A549 (cell line): Measurements from ENCODE around the gene SDC3. TPM values are rescaled to one million over a fixed set of nuclear protein-coding genes. Genes with fewer than 3 reads are reported as not detected.

ENCODE experiments used
- ATAC-seq, 2 experiments: fragments of 200-7000 bp in 1 of 2; fragments of >200 bp in 1 of 2; cut with Nextera tagmentation in 1 of 2; cut with Tn5 transposase in 1 of 2; 3 replicates each; pipeline versions ENCODE4 v1.8.0 to v1.9.1; 2018 to 2020; ENCODE audit warnings: mild to moderate bottlenecking in 1 of 2, moderate library complexity in 1 of 2
- CTCF ChIA-PET: fragments of 300-600 bp; sonication (Branson Sonifier 250); formaldehyde crosslinking; extraction: SDS; loops from one replicate; lab custom pipeline; 2021; ENCODE audit warnings: antibody characterized with exemption, inconsistent platforms; lab: Yijun Ruan, JAX
- POLR2A ChIA-PET: fragments of 350-600 bp; formaldehyde crosslinking; extraction: SDS; loops from one replicate; lab custom pipeline; 2021; ENCODE audit warnings: antibody characterized with exemption, inconsistent platforms; lab: Yijun Ruan, JAX
- DNase-seq, 2 experiments: peaks; one replicate each; pipeline versions ENCODE4 v3.0.0 to v3.0.0-alpha.2; 2011 to 2016; ENCODE audit warnings: low read depth in 1 of 2, low spot score in 1 of 2
- FAIRE-seq: peaks from 2 replicates; lab custom pipeline; 2011; peaks lifted over from hg19 to GRCh38; lab: Jason Lieb, UNC
- H3K27ac ChIP-seq, 2 experiments: fragments of >200 bp; sonication (Bioruptor Twin); formaldehyde crosslinking; 3 replicates each; pipeline ENCODE4 v1.5.1; 2016 to 2017
- H3K4me1 ChIP-seq: fragments of >200 bp; sonication (Bioruptor Twin); formaldehyde crosslinking; 3 replicates; pipeline ENCODE4 v1.6.1; 2016
- H3K4me2 ChIP-seq: fragments of >200 bp; sonication (Bioruptor Twin); formaldehyde crosslinking; 3 replicates; pipeline ENCODE4 v1.6.1; 2016
- H3K4me3 ChIP-seq: fragments of >200 bp; sonication (Bioruptor Twin); formaldehyde crosslinking; 3 replicates; pipeline ENCODE4 v1.5.1; 2016
- H3K9me3 ChIP-seq: fragments of >200 bp; sonication (Bioruptor Twin); formaldehyde crosslinking; 3 replicates; pipeline ENCODE4 v1.6.1; 2016
- BHLHE40 ChIP-seq: IDR thresholded peaks from 2 replicates; pipeline ENCODE4 v1.6.1; 2012; ENCODE audit warnings: low read depth, low read length, inconsistent platforms
- CHD2 ChIP-seq: fragments of 150-350 bp; IDR thresholded peaks from 2 replicates; pipeline ENCODE4 v1.6.1; 2014; ENCODE audit warnings: low read length; ENCODE audit not compliant: partially characterized antibody
- E2F6 ChIP-seq: IDR thresholded peaks from 2 replicates; pipeline ENCODE4 v1.6.1; 2012; ENCODE audit warnings: low read depth, borderline replicate concordance
- EHF ChIP-seq: fragments of 250-450 bp; sonication (Bioruptor Pico); IDR thresholded peaks from 2 replicates; pipeline ENCODE4 v1.5.0; 2020; ENCODE audit warnings: mild to moderate bottlenecking
- ESRRA ChIP-seq: fragments of 150-350 bp; IDR thresholded peaks from 2 replicates; pipeline ENCODE4 v1.6.1; 2014; ENCODE audit warnings: mild to moderate bottlenecking, low read length, borderline replicate concordance
- FOSL2 ChIP-seq, 2 experiments: fragments of 450-650 bp in 1 of 2; fragments of >200 bp in 1 of 2; sonication (Bioruptor Twin) in 1 of 2; formaldehyde crosslinking; IDR thresholded peaks; 2 replicates each; pipeline versions ENCODE4 v1.5.0 to v1.6.1; 2016 to 2020; ENCODE audit warnings: mild to moderate bottlenecking in 1 of 2, moderate library complexity in 1 of 2
- FOXS1 ChIP-seq: fragments of 250-450 bp; sonication (Bioruptor Pico); IDR thresholded peaks from 2 replicates; pipeline ENCODE4 v1.5.0; 2020; ENCODE audit warnings: mild to moderate bottlenecking, moderate library complexity
- HES2 ChIP-seq: fragments of >200 bp; sonication (Bioruptor Twin); formaldehyde crosslinking; IDR thresholded peaks from 2 replicates; pipeline ENCODE4 v1.6.1; 2016
- HEYL ChIP-seq: fragments of 250-450 bp; sonication (Bioruptor Pico); IDR thresholded peaks from 2 replicates; pipeline ENCODE4 v1.8.0; 2021; ENCODE audit warnings: mild to moderate bottlenecking, moderate library complexity
- JUN ChIP-seq, 2 experiments: fragments of >200 bp; sonication (Bioruptor Twin); formaldehyde crosslinking; IDR thresholded peaks; 2 replicates in 1 of 2; 3 replicates in 1 of 2; pipeline ENCODE4 v1.6.1; 2016 to 2017
- KDM5A ChIP-seq: fragments of 200-600 bp; sonication (generic); IDR thresholded peaks from 2 replicates; pipeline ENCODE4 v1.6.1; 2016; ENCODE audit warnings: antibody characterized with exemption, mild to moderate bottlenecking
- MAFK ChIP-seq: fragments of 450-650 bp; IDR thresholded peaks from 2 replicates; pipeline ENCODE4 v1.6.1; 2014; ENCODE audit not compliant: partially characterized antibody
- MAX ChIP-seq: IDR thresholded peaks from 2 replicates; pipeline ENCODE4 v1.6.1; 2012
- MAZ ChIP-seq: fragments of 150-350 bp; IDR thresholded peaks from 2 replicates; pipeline ENCODE4 v1.6.1; 2014; ENCODE audit warnings: antibody characterized with exemption, low read depth, low read length, borderline replicate concordance
- MYC ChIP-seq: IDR thresholded peaks from 2 replicates; pipeline ENCODE4 v1.6.1; 2012; ENCODE audit warnings: mild to moderate bottlenecking, inconsistent platforms, low read length, improper control_type of control experiment, borderline replicate concordance
- NFE2L2 ChIP-seq: fragments of 150-350 bp; conservative IDR thresholded peaks from 2 replicates; pipeline ENCODE4 v1.6.1; 2014; ENCODE audit warnings: low read length
- PHF8 ChIP-seq: fragments of 200-600 bp; sonication (generic); IDR thresholded peaks from 2 replicates; pipeline ENCODE4 v1.6.1; 2016; ENCODE audit warnings: low read depth, mild to moderate bottlenecking, antibody characterized with exemption, moderate library complexity, borderline replicate concordance
- POLR2A ChIP-seq: IDR thresholded peaks from 2 replicates; pipeline ENCODE4 v1.6.1; 2012; ENCODE audit warnings: mild to moderate bottlenecking, low read length
- RAD21 ChIP-seq, 2 experiments: fragments of >200 bp in 1 of 2; sonication (Bioruptor Twin) in 1 of 2; formaldehyde crosslinking in 1 of 2; IDR thresholded peaks in 1 of 2; conservative IDR thresholded peaks in 1 of 2; 2 replicates in 1 of 2; 3 replicates in 1 of 2; pipeline ENCODE4 v1.6.1; 2012 to 2018; ENCODE audit warnings: inconsistent platforms in 1 of 2
- RCOR1 ChIP-seq: fragments of 150-350 bp; IDR thresholded peaks from 2 replicates; pipeline ENCODE4 v1.6.1; 2014; ENCODE audit warnings: antibody characterized with exemption, low read length, low read depth
- REST ChIP-seq: fragments of 200-600 bp; sonication (generic); IDR thresholded peaks from 2 replicates; pipeline ENCODE4 v1.6.1; 2016; ENCODE audit warnings: antibody characterized with exemption, mild to moderate bottlenecking, moderate library complexity
- SMC3 ChIP-seq: fragments of >200 bp; sonication (Bioruptor Twin); formaldehyde crosslinking; IDR thresholded peaks from 3 replicates; pipeline ENCODE4 v1.6.1; 2018; ENCODE audit warnings: inconsistent platforms
- TP53 ChIP-seq: fragments of 250-450 bp; sonication (Bioruptor Pico); IDR thresholded peaks from 2 replicates; pipeline ENCODE4 v1.5.0; 2021; ENCODE audit warnings: mild to moderate bottlenecking, moderate library complexity
- ZC3H11A ChIP-seq: fragments of 450-650 bp; IDR thresholded peaks from 2 replicates; pipeline ENCODE4 v1.6.1; 2014; ENCODE audit warnings: antibody characterized with exemption, mild to moderate bottlenecking
- whole genome bisulfite sequencing: methylation state at CpG from one replicate; pipeline ENCODE4 v1.1.6; 2017; ENCODE audit errors: missing lambda C conversion rate; 5-methylcytosine and 5-hydroxymethylcytosine counted together
- polyA plus RNA-seq, 4 experiments: library from polyadenylated mRNA; depleted of rRNA in 3 of 4; stranded (reverse); fragments of >200 nt; fragmentation: RNase III in 1 of 4; extraction: RNeasy Plus Mini Kit Qiagen cat#74134 plus additional on column Dnase treatment in 1 of 4; gene quantifications; 2 replicates in 3 of 4; 3 replicates in 1 of 4; pipeline ENCODE4 v1.2.3, GENCODE V29; 2011 to 2017

The SDC3 gene
- polyA plus RNA-seq, 2 of the 4 experiments (the other 2 are of a cell fraction), result 2.0 to 8.9 TPM

GRCh38 chr1:30916296-30916695 is 7.7 kb upstream of the SDC3 start:
- Histone ChIP-seq H3K27ac (no peak overlapping the region), H3K4me1 (no peaks in the 10 kb centered on the region), H3K4me3 (no peak overlapping the region), H3K4me2 (no peak overlapping the region)
- ChIA-PET POLR2A (no interaction called here), CTCF (interaction anchor here (8.6 kb wide), 1 partner anchor 121 kb away, joined by 743 read pairs; no protein-coding TSS in a partner anchor)
- DNase-seq, result no peak
- 72% methylated on average over 10 of the region's 12 CpGs for WGBS
- ATAC-seq, result no peak
- FAIRE-seq, result no peak
- no peak for TF ChIP-seq POLR2A
- TF ChIP-seq MAZ, result no peak
- TF ChIP-seq BHLHE40, result no peak
- no peak for TF ChIP-seq MAFK
- no peak for TF ChIP-seq TP53
- TF ChIP-seq MAX, result no peak
- TF ChIP-seq MYC, result no peak
- TF ChIP-seq E2F6, result no peak
- TF ChIP-seq EHF, result no peak
- no peak for TF ChIP-seq FOSL2 (IDR thresholded peaks at IDR 0.05)
- TF ChIP-seq FOSL2 (CRISPR knock-in tag; IDR thresholded peaks at IDR 0.05), result no peak
- TF ChIP-seq FOXS1 (CRISPR knock-in tag), result no peak
- TF ChIP-seq JUN (IDR thresholded peaks at IDR 0.05), result no peak
- TF ChIP-seq HEYL (CRISPR knock-in tag), result no peak
- no peak for TF ChIP-seq ESRRA
- TF ChIP-seq RAD21 (conservative IDR thresholded peaks at IDR 0.05 in 1 of 2, IDR thresholded peaks at IDR 0.05 in 1 of 2), result no peak
- TF ChIP-seq, all 56 proteins: peak for 0
- no peaks in the 10 kb centered on the region for H3K9me3 ChIP-seq

GRCh38 chr1:30915491-30916230 is 7.1 kb upstream of the SDC3 start:
- Histone ChIP-seq H3K4me2 (no peak overlapping the region), H3K4me3 (no peak overlapping the region), H3K27ac (no peak overlapping the region), H3K4me1 (no peaks in the 10 kb centered on the region), H3K9me3 (no peaks in the 10 kb centered on the region)
- ChIA-PET POLR2A (no interaction called here), CTCF (interaction anchor here (2.9 to 8.6 kb wide), 2 partner anchors 14 to 120 kb away, joined by 14 to 743 read pairs; no protein-coding TSS in a partner anchor)
- FAIRE-seq, result no peak
- no peak for ATAC-seq
- DNase-seq, result no peak
- WGBS, result 82% methylated on average over 10 of the region's 13 CpGs
- TF ChIP-seq BHLHE40 (no peak), ZC3H11A (no peak), CHD2 (no peak), KDM5A (no peak), POLR2A (no peak), SMC3 (no peak), JUN (IDR thresholded peaks at IDR 0.05) (no peak), HES2 (no peak), NFE2L2 (no peak), RCOR1 (no peak), HEYL (CRISPR knock-in tag) (no peak), REST (no peak), FOSL2 (IDR thresholded peaks at IDR 0.05) (no peak), FOSL2 (CRISPR knock-in tag; IDR thresholded peaks at IDR 0.05) (no peak), PHF8 (no peak)
